ENCODE results near the gene AKT3. TPM values are rescaled to one million over a fixed set of nuclear protein-coding genes. Genes with fewer than 3 reads are reported as not detected.
"Not testable (repeated sequence)": the region's sequence is repeated elsewhere in the genome, so short reads cannot be mapped to it uniquely, and the experiment has no call there.

AKT3 gene
- total RNA-seq, 1 donor from 2014 or later = 107 TPM

DNA sequence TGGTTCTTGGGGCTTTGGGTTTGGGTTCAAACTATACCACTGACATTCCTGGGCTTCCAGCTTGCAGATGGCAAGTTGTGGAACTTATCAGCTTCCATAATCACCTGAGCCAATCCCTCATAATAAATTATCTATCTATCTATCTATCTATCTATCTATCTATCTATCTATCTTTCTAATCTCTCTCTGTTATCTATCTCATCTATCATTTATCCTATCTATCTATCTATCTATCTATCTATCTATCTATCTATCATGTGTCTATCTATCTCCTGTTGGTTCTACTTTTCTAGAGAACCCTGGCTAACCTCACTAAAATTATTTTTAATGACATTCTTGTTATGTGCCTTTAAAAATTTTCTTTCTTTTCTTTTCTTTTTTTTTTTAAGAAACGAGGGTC is 35.8 kb upstream of the AKT3 start:
- Mint-ChIP-seq H3K4me1 (ENCODE audit: unreplicated experiment) (peaks cover 13% of the 10 kb centered on the region), H3K4me3 (ENCODE audit: unreplicated experiment) (no peak overlapping the region), H3K27ac (ENCODE audit: unreplicated experiment) (no peak overlapping the region), H3K36me3 (ENCODE audit: unreplicated experiment) (no peaks in the 10 kb centered on the region), H3K27me3 (ENCODE audit: unreplicated experiment) (no peaks in the 10 kb centered on the region), H3K9me3 (ENCODE audit: unreplicated experiment) (no peaks in the 10 kb centered on the region)
- TF ChIP-seq, protein P1, sequence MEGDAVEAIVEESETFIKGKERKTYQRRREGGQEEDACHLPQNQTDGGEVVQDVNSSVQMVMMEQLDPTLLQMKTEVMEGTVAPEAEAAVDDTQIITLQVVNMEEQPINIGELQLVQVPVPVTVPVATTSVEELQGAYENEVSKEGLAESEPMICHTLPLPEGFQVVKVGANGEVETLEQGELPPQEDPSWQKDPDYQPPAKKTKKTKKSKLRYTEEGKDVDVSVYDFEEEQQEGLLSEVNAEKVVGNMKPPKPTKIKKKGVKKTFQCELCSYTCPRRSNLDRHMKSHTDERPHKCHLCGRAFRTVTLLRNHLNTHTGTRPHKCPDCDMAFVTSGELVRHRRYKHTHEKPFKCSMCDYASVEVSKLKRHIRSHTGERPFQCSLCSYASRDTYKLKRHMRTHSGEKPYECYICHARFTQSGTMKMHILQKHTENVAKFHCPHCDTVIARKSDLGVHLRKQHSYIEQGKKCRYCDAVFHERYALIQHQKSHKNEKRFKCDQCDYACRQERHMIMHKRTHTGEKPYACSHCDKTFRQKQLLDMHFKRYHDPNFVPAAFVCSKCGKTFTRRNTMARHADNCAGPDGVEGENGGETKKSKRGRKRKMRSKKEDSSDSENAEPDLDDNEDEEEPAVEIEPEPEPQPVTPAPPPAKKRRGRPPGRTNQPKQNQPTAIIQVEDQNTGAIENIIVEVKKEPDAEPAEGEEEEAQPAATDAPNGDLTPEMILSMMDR (IDR thresholded peaks at IDR 0.05) = no peak
- DNase-seq (ENCODE audit: extremely low spot score, unreplicated experiment) = no peak

DNA sequence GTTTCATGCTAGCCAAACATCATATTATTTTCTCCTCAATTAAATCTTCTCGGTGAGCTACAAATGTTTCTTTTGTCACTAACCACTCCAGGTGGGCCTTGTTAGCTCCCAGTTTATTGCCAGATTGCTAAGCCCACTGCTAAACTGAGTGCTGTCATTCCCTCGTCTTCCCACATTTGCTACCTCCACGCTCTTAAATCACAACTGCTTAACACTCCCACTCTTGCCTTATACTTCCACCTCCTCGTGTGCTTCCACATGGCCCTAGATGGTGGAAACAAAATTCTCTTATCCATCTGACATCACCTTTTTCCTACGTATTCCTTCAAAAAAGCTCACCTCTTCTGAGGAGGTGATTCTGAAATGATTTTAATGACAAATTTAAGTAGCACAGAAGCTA is 34.6 kb upstream of the AKT3 start:
- Mint-ChIP-seq H3K36me3 (ENCODE audit: unreplicated experiment) (no peaks in the 10 kb centered on the region), H3K9me3 (ENCODE audit: unreplicated experiment) (no peaks in the 10 kb centered on the region), H3K4me1 (ENCODE audit: unreplicated experiment) (peaks cover 5% of the 10 kb centered on the region), H3K27me3 (ENCODE audit: unreplicated experiment) (no peaks in the 10 kb centered on the region), H3K4me3 (ENCODE audit: unreplicated experiment) (no peak overlapping the region), H3K27ac (ENCODE audit: unreplicated experiment) (no peak overlapping the region)
- DNase-seq (ENCODE audit: extremely low spot score, unreplicated experiment) = no peak
- TF ChIP-seq, protein P1 (IDR thresholded peaks at IDR 0.05) = no peak

DNA sequence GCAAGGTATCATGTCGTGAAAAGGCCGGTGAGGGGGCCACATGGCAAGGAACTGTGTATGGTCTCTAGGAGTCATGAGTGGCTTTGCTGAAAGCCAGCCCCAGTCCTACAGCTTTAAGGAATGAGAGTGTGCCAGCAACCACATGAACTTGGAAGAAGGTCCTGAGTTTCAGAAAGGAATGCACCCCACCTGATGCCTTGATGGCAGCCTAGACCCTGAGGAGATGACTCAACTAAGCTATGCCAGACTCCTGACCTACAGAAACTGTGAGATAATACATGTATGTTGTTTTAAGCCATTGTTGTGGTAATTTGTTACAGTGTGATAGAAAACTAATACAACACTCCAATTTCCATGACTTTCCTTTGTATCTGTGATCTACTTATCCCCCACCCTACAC is 33.5 kb upstream of the AKT3 start:
- no peaks in the 10 kb centered on the region for H3K27me3 Mint-ChIP-seq (ENCODE audit: unreplicated experiment)
- H3K4me1 Mint-ChIP-seq (ENCODE audit: unreplicated experiment) = peaks cover 5% of the 10 kb centered on the region
- no peak for DNase-seq (ENCODE audit: extremely low spot score, unreplicated experiment)
- no peak overlapping the region for H3K27ac Mint-ChIP-seq (ENCODE audit: unreplicated experiment)
- H3K4me3 Mint-ChIP-seq (ENCODE audit: unreplicated experiment) = no peak overlapping the region
- no peaks in the 10 kb centered on the region for H3K9me3 Mint-ChIP-seq (ENCODE audit: unreplicated experiment)
- no peaks in the 10 kb centered on the region for H3K36me3 Mint-ChIP-seq (ENCODE audit: unreplicated experiment)
- TF ChIP-seq, protein P1 (IDR thresholded peaks at IDR 0.05) = no peak

DNA sequence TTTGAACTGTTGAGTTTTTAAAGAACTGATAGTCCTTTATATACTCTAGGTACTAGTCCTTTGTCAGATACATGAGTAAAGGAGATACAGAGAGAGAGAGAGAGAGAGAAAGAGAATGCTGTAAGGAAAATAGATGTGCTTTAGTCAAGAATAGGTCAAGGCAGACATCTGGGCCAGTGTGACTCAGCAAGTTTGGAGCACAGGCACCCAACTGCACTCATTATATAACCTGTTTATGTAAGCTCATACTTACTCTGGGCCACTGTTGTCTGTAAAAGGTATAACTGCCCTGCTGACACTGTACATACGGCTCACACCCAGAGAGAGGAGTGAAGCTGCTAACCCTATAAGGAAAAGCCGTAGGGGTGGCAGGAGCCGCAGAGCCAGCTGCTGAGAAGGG is 32.2 kb upstream of the AKT3 start:
- Mint-ChIP-seq H3K4me3 (ENCODE audit: unreplicated experiment) (no peak overlapping the region), H3K9me3 (ENCODE audit: unreplicated experiment) (no peaks in the 10 kb centered on the region), H3K27ac (ENCODE audit: unreplicated experiment) (no peak overlapping the region), H3K36me3 (ENCODE audit: unreplicated experiment) (no peaks in the 10 kb centered on the region), H3K27me3 (ENCODE audit: unreplicated experiment) (no peaks in the 10 kb centered on the region), H3K4me1 (ENCODE audit: unreplicated experiment) (peaks cover 5% of the 10 kb centered on the region)
- DNase-seq (ENCODE audit: extremely low spot score, unreplicated experiment) = no peak
- TF ChIP-seq, protein P1 (IDR thresholded peaks at IDR 0.05) = no peak

DNA sequence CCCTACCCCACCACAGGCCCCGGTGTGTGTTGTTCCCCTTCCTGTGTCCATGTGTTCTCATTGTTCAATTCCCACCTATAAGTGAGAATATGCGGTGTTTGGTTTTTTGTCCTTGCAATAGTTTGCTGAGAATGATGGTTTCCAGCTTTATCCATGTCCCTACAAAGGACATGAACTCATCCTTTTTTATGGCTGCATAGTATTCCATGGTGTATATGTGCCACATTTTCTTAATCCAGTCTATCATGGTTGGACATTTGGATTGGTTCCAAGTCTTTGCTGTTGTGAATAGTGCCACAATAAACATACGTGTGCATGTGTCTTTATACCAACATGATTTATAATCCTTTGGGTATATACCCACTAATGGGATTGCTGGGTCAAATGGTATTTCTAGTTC is 27.0 kb upstream of the AKT3 start:
- H3K27me3 Mint-ChIP-seq (ENCODE audit: unreplicated experiment); H3K4me3 Mint-ChIP-seq (ENCODE audit: unreplicated experiment); H3K27ac Mint-ChIP-seq (ENCODE audit: unreplicated experiment); H3K36me3 Mint-ChIP-seq (ENCODE audit: unreplicated experiment); H3K4me1 Mint-ChIP-seq (ENCODE audit: unreplicated experiment); DNase-seq (ENCODE audit: extremely low spot score, unreplicated experiment): not testable (repeated sequence)
- H3K9me3 Mint-ChIP-seq (ENCODE audit: unreplicated experiment) = peaks cover 13% of the 10 kb centered on the region
